Lower leg skin (tissue), 3 donors: ENCODE results near the gene TXN.

Experiments
- CTCF ChIP-seq, 3 donors: fragments of 450-650 bp; IDR thresholded peaks; one replicate each; pipeline ENCODE4 v1.5.1; 2016; ENCODE audit warnings: antibody characterized with exemption in 3 of 3, mild to moderate bottlenecking in 3 of 3, moderate library complexity in 2 of 3
- POLR2A ChIP-seq, 2 donors: fragments of 450-650 bp; IDR thresholded peaks; one replicate each; pipeline ENCODE4 v1.6.1; 2016 to 2017; ENCODE audit warnings: antibody characterized with exemption in 2 of 2, mild to moderate bottlenecking in 1 of 2, moderate library complexity in 1 of 2

- no peak for TF ChIP-seq CTCF (IDR thresholded peaks at IDR 0.05)
- TF ChIP-seq POLR2A (IDR thresholded peaks at IDR 0.05): no peak
Observed at GRCh38 chr9:110214090-110214489, 42.2 kb downstream of the TXN start.
